ENCODE data around the gene SDC1. TPM values are rescaled to one million over a fixed set of nuclear protein-coding genes. Genes with fewer than 3 reads are reported as not detected.

The SDC1 gene
- polyA plus RNA-seq, 1 donor: 49.7 TPM

Other genes starting within 250 kb of the SDC1 start
- gene WDR35, start 235.0 kb downstream of the SDC1 start, polyA plus RNA-seq: 9.8 TPM
- 2.5 TPM for gene MATN3, start 212.5 kb downstream of the SDC1 start, polyA plus RNA-seq
- gene LAPTM4A, start 173.5 kb downstream of the SDC1 start, polyA plus RNA-seq: 294 TPM
- 86.9 TPM for gene PUM2, start 125.7 kb upstream of the SDC1 start, polyA plus RNA-seq
- gene RHOB, start 221.9 kb upstream of the SDC1 start, polyA plus RNA-seq: 94.6 TPM